ENCODE measurements around the gene RECK.
"Not testable (repeated sequence)": the region's sequence is repeated elsewhere in the genome, so short reads cannot be mapped to it uniquely, and the experiment has no call there.

The RECK gene

GRCh38 chr9:36036780-36037548 is at the start of gene RECK:
TSS of gene RECK (plus strand) at chr9:36036913. CDS start at chr9:36036999, 86 bp downstream.
- H3K27me3 Mint-ChIP-seq, result no peaks in the 10 kb centered on the region
- DNase-seq (peak; percentile 93), ATAC-seq (peak; percentile 94)
- peaks cover 46% of the 10 kb centered on the region for H3K4me1 Mint-ChIP-seq
- peak within 1 kb of the TSS; percentile 84 for H3K4me3 Mint-ChIP-seq
- no peaks in the 10 kb centered on the region for H3K9me3 Mint-ChIP-seq
- H3K27ac Mint-ChIP-seq, result peak within 1 kb of the TSS; percentile 56
- H3K36me3 Mint-ChIP-seq (ENCODE audit: low read depth), result no peaks in the 10 kb centered on the region

GRCh38 chr9:35990155-35990554 is 46.6 kb upstream of the RECK start:
- Mint-ChIP-seq H3K4me3 (no peak overlapping the region), H3K36me3 (ENCODE audit: low read depth) (no peaks in the 10 kb centered on the region), H3K4me1 (no peaks in the 10 kb centered on the region), H3K9me3 (no peaks in the 10 kb centered on the region), H3K27ac (no peak overlapping the region), H3K27me3 (peaks cover 20% of the 10 kb centered on the region)
- ATAC-seq (no peak), DNase-seq (no peak)

- not testable (repeated sequence) for H3K4me1 Mint-ChIP-seq; ATAC-seq; H3K36me3 Mint-ChIP-seq (ENCODE audit: low read depth); DNase-seq; H3K9me3 Mint-ChIP-seq; H3K27ac Mint-ChIP-seq; H3K4me3 Mint-ChIP-seq
- H3K27me3 Mint-ChIP-seq, result peaks cover 20% of the 10 kb centered on the region
Measured at GRCh38 chr9:35993136-35993535, 43.6 kb upstream of the RECK start.

- no peak for DNase-seq
- peaks cover 14% of the 10 kb centered on the region for H3K27me3 Mint-ChIP-seq
Measured at GRCh38 chr9:35993976-35994720, 42.6 kb upstream of the RECK start.

GRCh38 chr9:35994959-35995358 is 41.8 kb upstream of the RECK start:
- ATAC-seq (no peak), DNase-seq (no peak)
- no peak overlapping the region for H3K27ac Mint-ChIP-seq
- H3K4me3 Mint-ChIP-seq, result no peak overlapping the region
- no peaks in the 10 kb centered on the region for H3K36me3 Mint-ChIP-seq (ENCODE audit: low read depth)
- peaks cover 12% of the 10 kb centered on the region for H3K27me3 Mint-ChIP-seq
- no peaks in the 10 kb centered on the region for H3K4me1 Mint-ChIP-seq
- H3K9me3 Mint-ChIP-seq, result peaks cover 4% of the 10 kb centered on the region

More at GRCh38 chr9:35993976-35994720, 42.6 kb upstream of the RECK start:
- ATAC-seq, result no peak
- no peaks in the 10 kb centered on the region for H3K4me1 Mint-ChIP-seq
- H3K9me3 Mint-ChIP-seq, result peaks cover 4% of the 10 kb centered on the region
- H3K4me3 Mint-ChIP-seq, result no peak overlapping the region
- H3K36me3 Mint-ChIP-seq (ENCODE audit: low read depth), result no peaks in the 10 kb centered on the region
- no peak overlapping the region for H3K27ac Mint-ChIP-seq

GRCh38 chr9:35996358-35996970 is 40.2 kb upstream of the RECK start:
- Mint-ChIP-seq H3K9me3 (peaks cover 4% of the 10 kb centered on the region), H3K4me3 (no peak overlapping the region), H3K4me1 (no peaks in the 10 kb centered on the region), H3K27ac (no peak overlapping the region), H3K27me3 (peaks cover 17% of the 10 kb centered on the region), H3K36me3 (ENCODE audit: low read depth) (no peaks in the 10 kb centered on the region)
- ATAC-seq (no peak), DNase-seq (no peak)

GRCh38 chr9:35997016-35997415 is 39.7 kb upstream of the RECK start:
- H3K27ac Mint-ChIP-seq; DNase-seq; H3K9me3 Mint-ChIP-seq; ATAC-seq; H3K36me3 Mint-ChIP-seq (ENCODE audit: low read depth); H3K4me3 Mint-ChIP-seq; H3K4me1 Mint-ChIP-seq: not testable (repeated sequence)
- peaks cover 14% of the 10 kb centered on the region for H3K27me3 Mint-ChIP-seq

GRCh38 chr9:35998333-35998732 is 38.4 kb upstream of the RECK start:
- Mint-ChIP-seq H3K4me3 (no peak overlapping the region), H3K4me1 (no peaks in the 10 kb centered on the region), H3K9me3 (peaks cover 4% of the 10 kb centered on the region), H3K27ac (no peak overlapping the region), H3K36me3 (ENCODE audit: low read depth) (no peaks in the 10 kb centered on the region), H3K27me3 (peaks cover 18% of the 10 kb centered on the region)
- ATAC-seq, result no peak
- DNase-seq, result no peak

- DNase-seq, result no peak
- ATAC-seq, result no peak
- no peak overlapping the region for H3K27ac Mint-ChIP-seq
- H3K4me3 Mint-ChIP-seq, result no peak overlapping the region
- no peaks in the 10 kb centered on the region for H3K36me3 Mint-ChIP-seq (ENCODE audit: low read depth)
- H3K9me3 Mint-ChIP-seq, result peaks cover 3% of the 10 kb centered on the region
- H3K4me1 Mint-ChIP-seq, result peaks cover 13% of the 10 kb centered on the region
- H3K27me3 Mint-ChIP-seq, result peaks cover 32% of the 10 kb centered on the region
Measured at GRCh38 chr9:36005891-36006290, 30.8 kb upstream of the RECK start.

- Mint-ChIP-seq H3K27ac (no peak overlapping the region), H3K4me1 (peaks cover 13% of the 10 kb centered on the region), H3K4me3 (no peak overlapping the region), H3K36me3 (ENCODE audit: low read depth) (no peaks in the 10 kb centered on the region), H3K27me3 (peaks cover 30% of the 10 kb centered on the region), H3K9me3 (peaks cover 3% of the 10 kb centered on the region)
- DNase-seq (no peak), ATAC-seq (no peak)
Measured at GRCh38 chr9:36006549-36007315, 30.0 kb upstream of the RECK start.

- peaks cover 3% of the 10 kb centered on the region for H3K9me3 Mint-ChIP-seq
- peak; percentile 45 for ATAC-seq
- peaks cover 30% of the 10 kb centered on the region for H3K27me3 Mint-ChIP-seq
- no peaks in the 10 kb centered on the region for H3K36me3 Mint-ChIP-seq (ENCODE audit: low read depth)
- H3K27ac Mint-ChIP-seq, result no peak overlapping the region
- H3K4me1 Mint-ChIP-seq, result peaks cover 13% of the 10 kb centered on the region
- no peak for DNase-seq
- no peak overlapping the region for H3K4me3 Mint-ChIP-seq
Measured at GRCh38 chr9:36007316-36007708, 29.4 kb upstream of the RECK start.

- Mint-ChIP-seq H3K27ac (no peak overlapping the region), H3K4me1 (peaks cover 13% of the 10 kb centered on the region), H3K4me3 (no peak overlapping the region), H3K9me3 (peaks cover 3% of the 10 kb centered on the region), H3K27me3 (peaks cover 27% of the 10 kb centered on the region), H3K36me3 (ENCODE audit: low read depth) (no peaks in the 10 kb centered on the region)
- no peak for ATAC-seq
- no peak for DNase-seq
Measured at GRCh38 chr9:36007852-36008251, 28.9 kb upstream of the RECK start.

GRCh38 chr9:36008774-36009300 is 27.9 kb upstream of the RECK start:
- Mint-ChIP-seq H3K4me1 (peaks cover 13% of the 10 kb centered on the region), H3K27me3 (peaks cover 27% of the 10 kb centered on the region), H3K27ac (no peak overlapping the region), H3K4me3 (no peak overlapping the region), H3K36me3 (ENCODE audit: low read depth) (no peaks in the 10 kb centered on the region), H3K9me3 (peaks cover 3% of the 10 kb centered on the region)
- peak; percentile 87 for ATAC-seq
- peak; percentile 62 for DNase-seq

GRCh38 chr9:36011379-36011778 is 25.3 kb upstream of the RECK start:
- ATAC-seq, result no peak
- Mint-ChIP-seq H3K36me3 (ENCODE audit: low read depth) (no peaks in the 10 kb centered on the region), H3K27me3 (peaks cover 18% of the 10 kb centered on the region), H3K4me1 (peaks cover 13% of the 10 kb centered on the region), H3K27ac (no peak overlapping the region), H3K9me3 (no peaks in the 10 kb centered on the region), H3K4me3 (no peak overlapping the region)
- no peak for DNase-seq
